ENCODE measurements around the gene ACE.

- TF ChIP-seq, protein P1, sequence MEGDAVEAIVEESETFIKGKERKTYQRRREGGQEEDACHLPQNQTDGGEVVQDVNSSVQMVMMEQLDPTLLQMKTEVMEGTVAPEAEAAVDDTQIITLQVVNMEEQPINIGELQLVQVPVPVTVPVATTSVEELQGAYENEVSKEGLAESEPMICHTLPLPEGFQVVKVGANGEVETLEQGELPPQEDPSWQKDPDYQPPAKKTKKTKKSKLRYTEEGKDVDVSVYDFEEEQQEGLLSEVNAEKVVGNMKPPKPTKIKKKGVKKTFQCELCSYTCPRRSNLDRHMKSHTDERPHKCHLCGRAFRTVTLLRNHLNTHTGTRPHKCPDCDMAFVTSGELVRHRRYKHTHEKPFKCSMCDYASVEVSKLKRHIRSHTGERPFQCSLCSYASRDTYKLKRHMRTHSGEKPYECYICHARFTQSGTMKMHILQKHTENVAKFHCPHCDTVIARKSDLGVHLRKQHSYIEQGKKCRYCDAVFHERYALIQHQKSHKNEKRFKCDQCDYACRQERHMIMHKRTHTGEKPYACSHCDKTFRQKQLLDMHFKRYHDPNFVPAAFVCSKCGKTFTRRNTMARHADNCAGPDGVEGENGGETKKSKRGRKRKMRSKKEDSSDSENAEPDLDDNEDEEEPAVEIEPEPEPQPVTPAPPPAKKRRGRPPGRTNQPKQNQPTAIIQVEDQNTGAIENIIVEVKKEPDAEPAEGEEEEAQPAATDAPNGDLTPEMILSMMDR (IDR thresholded peaks at IDR 0.05) = no peak
- TF ChIP-seq EP300 (IDR thresholded peaks at IDR 0.05) (no peak), POLR2A (IDR thresholded peaks at IDR 0.05) (no peak), POLR2AphosphoS5 (IDR thresholded peaks at IDR 0.05) (no peak)
Measured at GRCh38 chr17:63534078-63534570, 57.3 kb downstream of the ACE start.

Data from gastroesophageal sphincter (tissue), 3 donors.